ENCODE data around the gene SCP2D1. TPM values are rescaled to one million over a fixed set of nuclear protein-coding genes. Genes with fewer than 3 reads are reported as not detected.
"Not testable (repeated sequence)": the region's sequence is repeated elsewhere in the genome, so short reads cannot be mapped to it uniquely, and the experiment has no call there.

The SCP2D1 gene
- total RNA-seq = not detected

DNA sequence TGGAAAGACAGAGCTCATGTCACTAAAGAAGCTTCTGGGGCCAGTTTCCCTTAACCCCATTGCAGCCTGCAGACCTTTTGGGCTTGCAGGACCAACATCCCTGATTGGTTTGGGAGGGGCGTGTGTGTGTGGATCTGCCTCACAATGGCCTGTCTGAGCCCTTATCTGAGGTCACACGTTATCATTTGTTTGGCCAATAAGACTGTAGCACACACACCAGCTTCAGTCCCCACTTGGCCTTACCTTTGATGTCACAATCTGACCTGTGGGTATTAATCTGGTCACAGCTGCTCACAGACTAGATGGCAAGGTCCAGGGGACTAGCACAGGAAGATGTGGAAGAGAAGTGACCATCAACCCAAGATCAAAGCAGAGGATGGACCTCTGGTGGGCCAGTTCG is at the start of gene SCP2D1:
Gene SCP2D1 (plus strand): TSS at position 301 of the 400 bp plus-strand sequence. CDS start 33 bp downstream, at position 334.
- DNase-seq (ENCODE audit: low spot score in 2 of 2) (no peak), FAIRE-seq (no peak)

DNA sequence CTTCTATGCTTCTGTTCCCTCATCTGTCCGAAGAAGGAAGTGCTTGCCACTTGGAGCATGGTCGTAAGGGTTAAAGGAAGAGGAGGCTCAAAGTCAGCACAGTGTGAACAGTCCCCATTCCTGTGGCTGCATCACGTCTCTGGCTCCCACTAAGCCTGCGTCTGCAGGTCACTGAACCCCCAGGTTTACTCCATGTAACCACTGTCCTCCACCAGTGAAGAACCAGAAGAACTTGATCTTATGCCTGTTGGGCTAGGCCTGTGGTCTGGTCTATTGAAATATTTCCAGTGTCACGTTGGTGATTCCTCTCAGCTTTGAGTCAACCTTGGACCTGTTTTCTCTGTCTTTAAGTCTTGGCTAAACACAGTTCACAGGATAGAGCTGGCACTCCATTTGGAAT is 45.9 kb upstream of the SCP2D1 start:
- FAIRE-seq (no peak), DNase-seq (ENCODE audit: low spot score in 2 of 2) (no peak)

DNA sequence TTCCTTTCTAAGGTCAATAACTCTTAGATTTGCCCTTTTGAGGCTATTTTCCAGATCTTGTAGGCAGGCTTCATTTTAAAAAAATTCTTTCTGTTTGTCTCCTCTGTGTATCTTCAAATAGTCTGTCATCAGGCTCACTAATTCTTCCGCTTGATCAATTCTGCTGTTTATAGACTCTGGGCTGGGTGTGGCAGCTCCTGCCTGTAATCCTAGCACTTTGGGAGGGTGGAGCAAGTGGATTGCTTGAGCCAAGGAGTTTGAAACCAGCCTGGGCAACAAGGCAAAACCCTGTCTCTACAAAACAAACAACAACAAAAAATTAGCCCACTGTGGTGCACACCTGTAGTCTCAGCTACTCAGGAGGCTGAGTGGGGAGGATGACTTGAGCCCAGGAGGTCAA is 40.0 kb upstream of the SCP2D1 start:
- DNase-seq (ENCODE audit: low spot score in 2 of 2) = no peak
- no peak for FAIRE-seq

DNA sequence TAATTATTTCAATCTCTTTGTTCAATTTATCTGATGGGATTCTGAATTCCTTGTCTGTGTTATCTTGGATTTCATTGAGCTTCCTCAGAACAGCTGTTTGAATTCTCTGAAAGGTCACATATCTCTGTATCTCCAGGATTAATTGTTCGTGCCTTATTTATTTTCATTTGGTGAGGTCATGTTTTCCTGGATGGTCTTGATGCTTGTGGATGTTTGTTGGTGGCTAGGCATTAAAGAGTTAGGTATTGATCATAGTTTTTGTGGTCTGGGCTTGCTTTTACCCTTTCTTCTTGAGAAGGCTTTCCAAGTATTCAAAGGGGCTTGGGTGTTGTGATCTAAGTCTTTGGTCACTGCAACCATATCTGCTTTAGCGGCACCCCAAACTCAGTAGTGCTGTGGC is 39.4 kb upstream of the SCP2D1 start:
- DNase-seq (ENCODE audit: low spot score in 2 of 2) (no peak), FAIRE-seq (no peak)

DNA sequence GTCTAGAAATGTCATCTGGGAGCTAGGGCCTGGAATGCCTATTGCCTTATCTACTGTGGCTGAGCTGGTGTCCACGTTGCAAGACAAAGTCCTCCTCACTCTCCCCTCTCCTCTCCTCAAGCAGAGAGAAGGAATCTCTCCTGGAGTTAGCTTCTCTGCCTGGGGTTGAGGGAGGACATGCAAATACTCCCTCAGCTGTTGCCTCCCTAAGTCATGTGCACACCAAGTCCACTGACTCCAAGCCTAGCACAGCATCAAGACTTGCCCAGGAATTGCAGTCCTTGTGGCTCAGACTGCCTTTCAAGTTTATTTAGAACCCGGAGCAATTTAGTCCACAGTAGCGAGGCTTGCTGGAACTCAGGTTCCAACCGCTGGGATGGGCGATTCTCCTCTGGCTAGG is 38.0 kb upstream of the SCP2D1 start:
- FAIRE-seq (no peak), DNase-seq (ENCODE audit: low spot score in 2 of 2) (no peak)

DNA sequence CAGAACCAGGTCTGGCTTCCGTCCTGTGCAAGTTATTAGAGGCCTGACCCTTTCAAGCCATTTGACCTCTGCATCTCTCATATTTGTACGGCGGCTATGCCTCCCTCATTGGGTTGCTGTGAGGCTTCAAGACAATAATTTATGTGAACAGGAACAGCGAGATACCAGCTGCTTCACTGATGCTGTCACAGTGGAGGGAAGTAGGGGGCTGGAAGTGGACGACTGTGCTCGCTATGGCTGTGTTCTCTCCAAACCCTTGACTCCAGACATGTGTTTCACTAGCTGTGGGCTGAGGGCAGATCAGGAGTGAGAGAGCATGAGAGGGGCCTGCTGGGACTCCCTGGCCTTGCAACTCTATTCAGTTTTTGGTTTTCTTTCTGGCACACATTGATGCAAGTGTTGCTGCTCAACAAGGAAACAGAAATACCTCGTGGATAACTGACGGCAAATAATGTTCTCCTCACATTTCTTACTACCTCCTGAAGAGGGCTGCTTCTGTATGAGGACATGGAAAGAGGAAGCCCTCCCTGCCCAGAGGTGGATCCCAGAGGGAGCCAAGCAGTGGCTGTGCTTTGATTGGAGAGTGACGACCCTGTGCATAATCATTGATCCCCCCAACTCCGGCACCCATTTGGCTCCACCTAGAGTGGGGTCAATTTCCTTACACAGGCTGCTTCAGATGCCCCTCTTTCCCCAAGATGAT is 34.7 kb upstream of the SCP2D1 start:
- DNase-seq (ENCODE audit: low spot score in 2 of 2) (no peak), FAIRE-seq (no peak)

DNA sequence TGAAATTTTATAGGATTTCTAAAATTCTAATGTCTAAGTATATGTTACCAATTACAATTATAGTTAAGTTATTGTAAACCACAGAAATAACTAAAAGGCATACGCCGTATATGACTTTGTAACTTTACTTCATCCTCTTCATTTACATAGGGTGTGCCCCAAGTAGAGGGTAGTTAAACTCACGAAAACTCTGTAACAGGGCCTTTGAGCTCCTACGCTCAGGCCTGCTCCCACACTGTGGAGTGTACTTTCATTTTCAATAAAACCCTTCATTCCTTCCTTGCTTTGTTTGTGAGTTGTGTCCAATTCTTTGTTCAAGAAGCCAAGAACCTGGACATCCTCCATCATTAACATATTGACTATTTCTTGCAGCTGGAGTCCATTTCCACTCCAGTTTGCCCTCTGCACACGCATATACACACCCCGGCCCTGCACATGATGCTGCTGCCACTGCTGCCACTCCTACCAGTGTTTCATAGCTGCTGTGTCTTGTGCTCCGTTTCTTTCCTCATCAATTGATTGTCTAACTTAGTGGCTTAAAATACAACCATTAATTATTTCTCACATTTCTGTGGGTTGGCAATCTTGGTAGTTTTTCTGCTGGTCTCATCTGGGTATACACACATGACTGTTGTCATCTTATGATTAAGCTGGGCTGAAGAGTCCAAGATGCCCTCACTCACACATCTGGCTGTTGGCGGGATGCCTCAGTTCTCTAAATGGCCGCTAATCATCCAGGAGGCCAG is 33.0 kb upstream of the SCP2D1 start:
- FAIRE-seq (no peak), DNase-seq (ENCODE audit: low spot score in 2 of 2) (no peak)

DNA sequence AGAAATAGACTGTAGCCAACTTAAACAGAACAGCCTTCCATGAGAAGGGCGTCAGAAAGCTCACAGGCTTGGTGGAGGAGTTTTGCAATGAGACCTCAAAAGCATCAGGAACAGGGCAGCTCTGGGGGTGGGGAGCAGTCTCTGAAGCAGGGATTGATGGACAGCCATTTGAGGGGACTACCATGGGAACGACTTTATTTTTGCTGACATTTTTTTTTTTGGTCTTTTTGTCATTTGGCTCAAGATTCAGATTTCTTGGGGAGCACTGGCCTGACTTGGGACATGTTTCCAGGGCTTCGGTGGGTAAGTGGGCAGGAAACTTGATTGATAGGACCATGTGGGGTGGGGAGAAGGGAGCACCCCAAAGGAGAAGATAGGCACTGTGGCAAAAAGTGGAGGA is 32.1 kb upstream of the SCP2D1 start:
- no peak for DNase-seq (ENCODE audit: low spot score in 2 of 2)
- no peak for FAIRE-seq

DNA sequence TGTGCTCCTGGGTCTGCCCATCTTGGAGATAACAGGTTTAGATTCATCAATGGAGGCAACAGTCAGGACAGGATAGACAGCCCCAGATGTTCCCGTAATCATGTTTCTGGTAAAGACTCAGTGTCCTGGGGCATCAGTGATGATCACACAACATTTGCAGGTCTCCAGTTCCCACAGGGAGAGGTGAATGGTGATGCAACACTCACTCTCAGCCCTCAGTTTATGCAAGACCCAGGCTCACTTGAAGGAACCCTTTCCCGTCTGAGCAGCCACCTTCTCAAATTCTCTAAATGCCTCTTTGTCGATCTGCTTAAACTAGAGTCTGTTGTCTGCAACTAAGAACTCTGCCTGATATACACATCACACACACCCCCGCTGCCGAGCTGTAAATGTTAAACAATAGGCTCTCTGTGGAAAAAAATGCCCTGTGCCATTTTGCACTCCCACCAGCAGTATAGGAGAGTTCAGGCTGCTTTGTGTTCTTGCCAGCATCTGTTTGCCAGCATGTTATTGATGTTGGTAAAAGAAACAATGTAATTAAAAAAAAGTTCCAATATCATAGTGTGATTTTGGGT is 30.1 kb upstream of the SCP2D1 start:
- FAIRE-seq (no peak), DNase-seq (ENCODE audit: low spot score in 2 of 2) (no peak)

DNA sequence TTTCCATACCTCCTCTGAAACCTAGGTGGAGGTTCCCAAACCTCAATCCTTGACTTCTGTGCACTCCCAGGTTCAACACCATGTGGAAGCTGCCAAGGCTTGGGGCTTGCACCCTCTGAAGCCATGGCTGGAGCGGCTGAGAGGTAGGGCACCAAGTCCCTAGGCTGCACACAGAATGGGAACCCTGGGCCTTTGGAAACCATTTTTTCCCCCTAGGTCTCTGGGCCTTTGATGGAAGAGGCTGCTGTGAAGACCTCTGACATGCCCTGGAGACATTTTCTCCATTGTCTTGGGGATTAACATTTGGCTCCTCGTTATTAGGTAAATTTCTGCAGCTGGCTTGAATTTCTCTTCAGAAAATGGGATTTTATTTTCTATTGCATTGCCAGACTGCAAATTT is 26.5 kb upstream of the SCP2D1 start:
- FAIRE-seq; DNase-seq (ENCODE audit: low spot score in 2 of 2): not testable (repeated sequence)

DNA sequence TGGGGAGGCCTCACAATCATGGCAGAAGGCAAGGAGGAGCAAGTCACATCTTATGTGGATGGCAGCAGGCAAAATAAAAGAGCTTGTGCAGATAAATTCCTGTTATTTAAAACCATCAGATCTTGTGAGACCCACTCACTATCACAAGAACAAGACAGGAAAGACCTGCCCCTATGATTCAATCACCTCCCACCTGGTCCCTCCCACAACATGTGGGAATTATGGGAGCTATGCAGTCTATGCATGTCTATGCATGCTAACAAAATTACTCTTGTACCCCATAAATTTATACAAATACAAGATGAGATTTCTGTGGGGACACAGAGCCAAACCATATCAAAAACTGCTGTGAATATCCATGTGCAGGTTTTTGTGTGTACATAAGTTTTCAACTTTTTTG is 25.6 kb upstream of the SCP2D1 start:
- DNase-seq (ENCODE audit: low spot score in 2 of 2) = no peak
- FAIRE-seq = no peak

DNA sequence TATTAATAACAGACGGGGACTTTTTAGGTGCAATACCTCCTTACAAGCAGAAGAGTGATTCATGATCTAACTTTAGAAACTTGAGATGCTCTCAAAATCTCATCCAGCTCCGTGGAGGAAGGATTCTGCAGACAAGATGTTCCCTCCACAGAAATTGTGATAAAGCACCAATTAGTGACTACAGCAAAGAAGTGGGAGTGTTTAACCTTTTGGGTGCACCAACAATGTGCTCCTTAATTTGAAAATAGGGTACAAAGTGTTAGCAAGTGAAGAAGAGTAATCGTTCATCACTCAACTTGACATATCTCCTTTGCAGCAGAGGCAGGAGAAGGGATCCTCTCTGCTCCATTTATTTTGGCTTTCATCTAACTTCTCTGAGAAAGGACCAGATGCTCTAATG is 22.8 kb upstream of the SCP2D1 start:
- DNase-seq (ENCODE audit: low spot score in 2 of 2) = no peak
- no peak for FAIRE-seq

DNA sequence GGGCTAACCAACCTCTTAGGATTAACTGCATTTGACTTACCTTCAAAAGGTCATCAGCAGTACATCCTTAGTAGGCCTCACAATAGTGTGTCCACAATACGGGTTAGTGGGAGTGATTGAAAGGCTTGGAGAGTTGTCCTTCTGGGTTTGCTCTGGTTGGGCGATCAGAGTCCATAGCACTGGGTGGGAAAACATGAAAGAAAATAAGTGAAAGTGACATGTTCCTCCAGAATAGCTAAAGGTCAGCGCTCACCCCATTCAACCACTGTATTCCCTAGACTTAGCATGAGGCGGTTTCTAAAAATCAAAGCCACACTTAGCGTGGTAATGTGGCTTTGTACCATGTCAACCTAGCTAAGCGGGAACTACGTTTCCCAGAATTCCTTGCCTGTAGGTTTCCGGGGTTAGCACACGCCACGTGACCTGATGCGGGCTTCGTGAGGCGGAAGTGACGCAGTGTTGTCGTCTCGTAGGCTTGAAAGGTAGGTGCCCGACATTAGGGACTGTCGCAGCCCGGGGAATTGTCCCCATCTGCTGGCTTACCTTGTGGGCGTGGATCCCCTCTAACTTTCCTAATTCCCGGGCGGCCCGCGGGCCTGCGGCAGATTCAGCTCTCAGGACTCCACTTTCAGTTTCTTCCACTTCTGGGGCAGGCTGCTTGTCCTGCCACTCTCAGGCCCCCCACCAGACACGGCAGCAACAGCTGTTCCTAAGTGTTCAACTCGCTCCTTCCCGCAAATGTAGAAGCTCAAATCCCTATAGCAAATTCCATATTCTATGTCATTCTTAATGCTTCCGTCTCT is 19.8 kb upstream of the SCP2D1 start:
- peak; percentile 67 to 79 for DNase-seq (ENCODE audit: low spot score in 2 of 2)
- FAIRE-seq = no peak

DNA sequence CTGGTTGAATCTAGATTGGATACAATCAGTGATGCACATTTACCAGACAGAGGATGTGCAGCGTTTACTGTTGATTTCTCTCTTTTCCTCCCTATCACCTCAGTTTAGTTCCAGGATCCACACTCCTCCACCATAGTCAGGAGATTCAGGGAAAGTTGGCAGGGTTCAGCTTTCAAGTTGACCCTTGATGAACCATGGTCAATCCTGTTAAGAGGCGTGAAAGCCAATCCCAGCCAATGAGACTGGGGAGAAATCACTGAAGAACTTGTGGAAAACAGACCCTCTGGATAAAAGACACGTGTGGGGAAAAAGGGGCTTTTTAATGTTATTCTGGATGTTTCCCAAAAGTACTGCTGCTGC is 19.2 kb upstream of the SCP2D1 start:
- DNase-seq (ENCODE audit: low spot score in 2 of 2) (no peak), FAIRE-seq (no peak)

DNA sequence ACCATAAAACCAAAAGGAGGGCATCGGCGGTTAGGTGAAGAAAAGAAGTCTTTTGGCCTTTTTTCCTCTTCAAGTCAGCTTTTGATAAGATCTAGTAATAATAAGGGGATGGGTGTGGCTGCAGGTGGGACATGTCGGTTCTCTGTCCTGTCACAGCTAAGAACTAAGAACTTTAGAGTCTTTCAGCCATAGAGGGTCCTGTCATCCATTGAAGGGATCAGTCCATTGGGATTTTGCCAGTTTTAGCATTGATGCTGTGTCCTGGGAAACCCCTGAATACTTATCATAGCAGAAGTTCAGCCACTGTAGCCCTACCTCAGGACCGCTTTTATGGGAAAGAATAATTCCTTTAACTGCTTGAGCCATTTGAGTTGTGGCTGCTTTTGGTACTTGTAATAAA is 18.2 kb upstream of the SCP2D1 start:
- no peak for DNase-seq (ENCODE audit: low spot score in 2 of 2)
- FAIRE-seq = no peak

DNA sequence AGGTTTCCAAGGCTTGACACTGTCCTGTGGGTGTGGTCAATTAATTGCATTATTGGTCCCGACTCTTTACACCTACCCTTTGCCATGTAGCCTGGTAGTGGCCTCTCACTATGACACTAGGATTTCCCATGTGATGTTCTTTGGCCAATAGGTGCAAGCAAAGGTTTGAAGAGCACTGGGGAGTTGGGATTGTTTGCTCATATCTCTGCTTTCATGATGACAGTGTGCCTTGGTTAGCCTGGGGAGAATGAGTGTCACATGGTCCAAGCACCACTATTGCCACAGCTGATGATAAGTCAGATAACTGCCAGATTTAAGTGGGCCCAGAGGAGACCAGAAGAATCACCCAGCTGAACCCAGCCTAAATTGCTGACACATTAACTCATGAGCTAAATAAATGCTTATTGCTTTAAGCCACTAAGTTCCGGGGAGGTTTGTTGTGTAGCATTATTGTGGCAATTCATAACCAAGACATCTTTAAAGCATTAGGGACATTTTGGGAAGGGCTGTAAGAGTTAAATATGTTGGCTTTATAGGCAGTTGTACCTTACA is 17.2 kb upstream of the SCP2D1 start:
- FAIRE-seq (no peak), DNase-seq (ENCODE audit: low spot score in 2 of 2) (no peak)

DNA sequence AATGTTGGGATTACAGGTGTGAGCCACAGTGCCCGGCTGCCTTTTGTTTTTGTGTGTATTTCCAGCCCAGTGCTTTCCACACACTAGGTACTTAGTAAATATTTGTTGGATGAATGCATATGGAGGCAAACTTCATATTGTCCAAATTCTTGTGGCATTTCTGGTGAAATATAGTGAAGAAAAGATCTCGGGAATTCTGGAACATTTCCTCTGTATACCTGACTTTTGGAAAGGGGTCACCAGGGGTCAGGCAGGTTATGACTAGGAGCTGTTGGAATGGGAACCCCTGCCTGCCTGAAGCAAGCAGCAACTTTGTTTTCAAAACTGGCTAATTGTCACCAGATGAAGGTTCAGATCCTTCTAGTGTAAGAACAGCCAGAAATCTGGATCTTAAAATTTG is 12.1 kb upstream of the SCP2D1 start:
- DNase-seq (ENCODE audit: low spot score in 2 of 2) (no peak), FAIRE-seq (no peak)

DNA sequence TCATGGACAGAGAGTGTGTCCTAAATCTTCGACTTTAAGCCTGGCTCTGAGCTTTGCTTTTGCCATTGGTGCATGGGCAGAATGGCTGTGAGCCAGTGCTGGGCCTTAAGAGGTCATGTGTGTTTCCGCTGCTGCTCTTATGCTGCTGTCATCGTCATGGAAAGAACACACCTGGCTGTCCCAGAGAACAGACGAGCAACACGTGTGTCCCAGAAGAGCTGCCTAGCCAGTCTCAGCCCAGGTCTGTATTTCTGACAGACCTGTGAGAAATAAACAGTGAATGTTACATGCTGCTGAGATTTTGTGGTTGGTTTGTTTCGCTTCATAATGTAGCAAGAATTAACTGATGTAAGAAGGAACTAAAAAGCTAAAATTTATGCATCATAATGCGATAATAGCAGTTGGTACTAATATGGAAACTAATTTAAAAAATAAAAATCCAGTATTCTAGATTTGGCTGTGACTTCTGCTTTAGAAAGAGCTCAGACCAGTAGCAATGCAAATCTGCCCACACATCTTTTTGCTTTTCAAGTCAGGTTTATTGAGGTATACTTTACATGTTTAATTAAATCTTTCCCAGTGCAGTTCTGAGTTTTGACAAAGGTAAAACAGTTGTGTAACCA is 11.5 kb upstream of the SCP2D1 start:
- DNase-seq (ENCODE audit: low spot score in 2 of 2) (no peak), FAIRE-seq (no peak)

DNA sequence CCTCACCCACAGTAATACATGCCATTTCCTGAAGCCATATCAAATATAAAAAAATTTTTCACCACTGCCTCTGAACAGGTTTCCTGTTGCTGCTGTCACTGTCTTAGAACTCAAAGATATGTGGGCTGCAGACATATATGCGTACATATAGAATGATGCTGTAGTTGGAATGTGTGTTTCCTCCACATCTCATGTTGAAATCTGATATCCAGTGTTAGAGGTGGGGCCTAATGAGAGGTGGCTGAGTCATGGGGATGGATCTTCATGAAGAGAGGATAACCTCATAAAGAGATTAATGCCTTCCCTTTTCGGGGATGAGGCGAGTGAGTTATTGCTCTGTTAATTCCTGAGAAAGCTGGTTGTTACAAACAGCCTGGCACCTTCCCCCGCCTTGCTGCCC is 7.7 kb upstream of the SCP2D1 start:
- DNase-seq (ENCODE audit: low spot score in 2 of 2) (no peak), FAIRE-seq (no peak)

DNA sequence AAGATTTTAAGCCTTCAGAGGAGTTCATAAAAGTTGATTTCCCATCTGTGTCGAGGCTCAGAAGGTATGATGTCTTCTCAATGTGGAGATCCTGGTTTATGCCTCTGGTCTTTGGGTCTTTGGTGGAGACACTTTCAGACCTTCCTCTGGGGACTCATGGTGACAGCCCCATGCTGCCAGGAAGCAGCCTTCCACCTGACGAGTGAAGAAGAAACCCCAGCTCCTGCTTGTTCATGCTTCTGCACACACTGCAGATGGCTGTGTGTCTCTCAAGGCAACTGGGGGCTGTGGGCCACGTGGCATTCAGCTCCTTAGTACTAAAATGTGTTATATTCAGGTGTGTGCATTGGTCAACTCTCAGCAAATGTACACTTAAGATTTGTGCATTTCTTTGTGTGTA is 4.9 kb upstream of the SCP2D1 start:
- no peak for FAIRE-seq

More for the DNA sequence above, 4.9 kb upstream of the SCP2D1 start:
- DNase-seq (ENCODE audit: low spot score in 2 of 2) = no peak

Data from frontal cortex (tissue), 4 donors.